Ovary (tissue), 3 donors: ENCODE results near the gene PRKG1.

Experiments
- POLR2A ChIP-seq: fragments of 450-650 bp; IDR thresholded peaks from one replicate; pipeline ENCODE4 v1.6.1; 2017; ENCODE audit warnings: antibody characterized with exemption, mild to moderate bottlenecking, moderate library complexity
- TF ChIP-seq, protein P1 (sequence below), 3 donors: fragments of 450-650 bp in 2 of 3; fragments of 200-600 bp in 1 of 3; IDR thresholded peaks; one replicate each; pipeline versions ENCODE4 v1.5.1 to v1.8.0; 2016 to 2022; ENCODE audit warnings: antibody characterized with exemption in 3 of 3, mild to moderate bottlenecking in 1 of 3
- donor health status: DM: no; HTN: no; CAD: no.

GRCh38 chr10:51772387-51772786, 698.1 kb downstream of the PRKG1 start:
- TF ChIP-seq, protein P1, sequence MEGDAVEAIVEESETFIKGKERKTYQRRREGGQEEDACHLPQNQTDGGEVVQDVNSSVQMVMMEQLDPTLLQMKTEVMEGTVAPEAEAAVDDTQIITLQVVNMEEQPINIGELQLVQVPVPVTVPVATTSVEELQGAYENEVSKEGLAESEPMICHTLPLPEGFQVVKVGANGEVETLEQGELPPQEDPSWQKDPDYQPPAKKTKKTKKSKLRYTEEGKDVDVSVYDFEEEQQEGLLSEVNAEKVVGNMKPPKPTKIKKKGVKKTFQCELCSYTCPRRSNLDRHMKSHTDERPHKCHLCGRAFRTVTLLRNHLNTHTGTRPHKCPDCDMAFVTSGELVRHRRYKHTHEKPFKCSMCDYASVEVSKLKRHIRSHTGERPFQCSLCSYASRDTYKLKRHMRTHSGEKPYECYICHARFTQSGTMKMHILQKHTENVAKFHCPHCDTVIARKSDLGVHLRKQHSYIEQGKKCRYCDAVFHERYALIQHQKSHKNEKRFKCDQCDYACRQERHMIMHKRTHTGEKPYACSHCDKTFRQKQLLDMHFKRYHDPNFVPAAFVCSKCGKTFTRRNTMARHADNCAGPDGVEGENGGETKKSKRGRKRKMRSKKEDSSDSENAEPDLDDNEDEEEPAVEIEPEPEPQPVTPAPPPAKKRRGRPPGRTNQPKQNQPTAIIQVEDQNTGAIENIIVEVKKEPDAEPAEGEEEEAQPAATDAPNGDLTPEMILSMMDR (IDR thresholded peaks at IDR 0.05), result no peak
- TF ChIP-seq POLR2A, result no peak
